OCI-M2 (cell line): ENCODE results near the gene REG3A.

ENCODE experiments used
- DNase-seq: peaks from one replicate; lab custom pipeline; 2025; ENCODE audit not compliant: unreplicated experiment; lab: John Stamatoyannopoulos, UW

REG3A gene

DNA sequence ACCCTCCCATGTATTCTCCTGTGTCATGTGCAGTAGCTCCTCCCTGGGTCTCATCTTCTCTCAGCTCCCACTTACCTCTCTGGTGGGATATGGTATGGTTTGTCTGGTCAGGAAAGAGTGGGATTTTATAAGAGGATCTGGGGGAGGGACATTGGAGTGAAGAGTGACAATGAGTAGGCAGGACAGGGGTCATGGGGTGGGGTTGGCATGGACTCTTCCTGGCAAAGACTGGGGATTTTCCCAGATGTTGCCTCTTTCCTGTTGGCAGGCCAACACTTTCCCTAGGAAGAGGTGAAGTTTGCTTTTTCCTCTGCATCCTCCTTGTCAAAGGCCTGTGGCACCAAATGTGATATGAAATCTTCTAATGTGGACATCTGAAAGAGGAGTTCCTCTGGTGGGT is at the start of gene REG3A:
Gene REG3A (minus strand): TSS at position 101 of the 400 bp plus-strand sequence. CDS start 348 bp downstream, outside the sequence.
- DNase-seq = no peak

GRCh38 chr2:79200762-79201161 is 41.2 kb upstream of the REG3A start:
- no peak for DNase-seq

GRCh38 chr2:79191816-79192215 is 32.3 kb upstream of the REG3A start:
- DNase-seq = no peak

DNA sequence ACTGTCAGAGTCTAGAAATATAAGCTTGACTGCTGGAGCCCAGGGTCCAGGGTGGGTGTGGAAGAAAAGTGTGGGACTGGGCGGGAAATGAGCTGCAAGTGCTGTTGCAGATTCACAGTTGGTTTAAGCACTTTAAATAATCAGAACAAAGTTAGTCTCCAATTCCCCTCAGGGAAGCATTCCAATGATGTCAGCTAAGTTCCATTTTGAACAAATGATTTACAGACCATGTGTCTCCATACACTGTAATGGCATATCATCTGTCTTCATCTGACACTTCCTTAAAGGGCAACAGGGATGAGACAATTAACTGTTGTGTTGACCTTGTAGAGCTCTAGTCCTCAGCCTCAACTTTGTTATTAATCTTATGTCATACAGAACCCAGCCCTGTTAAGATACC is 31.5 kb upstream of the REG3A start:
- DNase-seq = no peak

DNA sequence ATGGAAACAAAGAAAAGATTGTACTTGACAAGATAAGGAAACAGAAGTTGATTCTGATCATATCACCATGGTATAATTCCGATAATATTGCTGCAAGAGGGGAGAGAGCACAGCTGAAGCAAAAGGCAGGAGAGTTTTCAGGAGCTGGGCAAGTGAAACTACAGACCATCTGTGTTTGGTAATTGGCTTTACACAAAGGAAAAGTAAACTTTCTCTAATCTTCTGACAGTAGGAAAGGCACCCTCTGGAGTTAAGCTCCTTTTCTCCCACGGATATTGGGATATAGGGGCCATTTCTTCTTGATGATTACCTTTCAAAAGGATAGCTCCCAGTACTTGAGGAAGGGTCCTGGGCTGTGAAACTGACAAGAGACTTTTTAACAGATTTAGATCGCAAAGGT is 29.9 kb upstream of the REG3A start:
- no peak for DNase-seq

DNA sequence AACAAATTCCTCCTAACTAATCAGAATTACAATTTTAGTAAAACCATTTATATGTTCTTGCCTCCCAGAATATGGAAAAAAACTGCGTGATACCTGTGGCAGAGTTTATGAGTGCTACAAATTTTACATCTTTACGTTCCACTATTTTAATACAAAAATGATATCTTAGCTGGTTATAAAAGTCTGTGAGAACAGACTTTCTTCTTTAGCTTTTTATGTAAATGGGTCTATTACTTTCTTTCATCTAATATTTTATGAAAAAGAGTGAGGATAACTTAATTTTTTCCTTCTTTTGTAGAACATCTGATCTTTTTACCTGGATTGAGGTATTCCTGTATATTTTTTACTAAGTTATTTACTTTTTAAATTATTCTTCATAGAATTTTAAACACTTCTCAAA is 22.1 kb upstream of the REG3A start:
- no peak for DNase-seq

DNA sequence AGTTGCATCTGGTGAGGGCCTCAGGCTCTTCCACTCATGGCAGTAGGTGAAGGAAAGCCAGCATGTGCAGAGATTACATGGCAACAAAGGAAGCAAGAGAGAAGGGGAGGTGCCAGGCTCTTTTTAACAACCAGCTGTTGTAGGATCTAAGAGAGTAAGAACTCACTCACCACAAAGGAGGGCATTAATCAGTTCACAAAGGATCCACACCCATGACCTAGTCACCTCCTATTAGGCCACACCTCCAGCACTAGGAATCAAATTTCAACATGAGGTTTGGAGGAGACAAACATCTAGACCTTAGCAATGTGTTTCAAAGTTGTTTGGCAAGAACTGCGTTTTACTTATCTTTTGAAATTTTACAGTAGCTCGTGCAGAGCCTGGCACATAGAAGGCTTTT is 20.5 kb upstream of the REG3A start:
- DNase-seq = no peak

GRCh38 chr2:79179036-79179435 is 19.5 kb upstream of the REG3A start:
- no peak for DNase-seq

- DNase-seq = no peak
These were observed 18.6 kb upstream of the REG3A start for GRCh38 chr2:79178076-79178674.

DNA sequence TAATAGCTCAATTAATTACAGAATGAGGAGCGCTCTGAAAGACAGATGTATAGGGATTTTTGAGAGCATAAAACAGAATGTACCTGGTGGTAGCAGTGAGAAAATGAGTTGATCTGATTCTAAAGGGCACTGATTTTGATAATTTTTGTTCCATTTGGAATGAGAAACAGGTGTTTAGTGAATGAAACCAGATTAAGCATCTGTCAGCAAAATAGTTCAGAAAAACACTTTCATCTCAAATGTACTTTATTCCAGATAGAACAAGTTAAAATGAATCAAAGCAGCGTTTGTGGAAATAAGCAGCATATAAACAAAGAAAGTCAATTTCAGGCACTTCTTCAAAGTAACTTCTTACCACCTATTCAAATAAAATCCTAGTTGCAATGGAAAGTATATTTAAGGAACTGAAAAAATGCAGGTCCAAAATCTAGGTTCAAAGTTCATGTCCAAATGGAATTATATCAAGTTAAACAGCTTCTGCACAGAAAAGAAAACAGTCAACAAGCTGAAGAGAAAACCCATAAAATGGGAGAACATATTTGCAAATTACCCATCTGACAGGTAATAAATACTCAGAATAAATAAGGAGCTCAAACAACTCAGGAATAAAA is 11.9 kb upstream of the REG3A start:
- DNase-seq = no peak

GRCh38 chr2:79162801-79163200 is 3.2 kb upstream of the REG3A start:
- DNase-seq = no peak

DNA sequence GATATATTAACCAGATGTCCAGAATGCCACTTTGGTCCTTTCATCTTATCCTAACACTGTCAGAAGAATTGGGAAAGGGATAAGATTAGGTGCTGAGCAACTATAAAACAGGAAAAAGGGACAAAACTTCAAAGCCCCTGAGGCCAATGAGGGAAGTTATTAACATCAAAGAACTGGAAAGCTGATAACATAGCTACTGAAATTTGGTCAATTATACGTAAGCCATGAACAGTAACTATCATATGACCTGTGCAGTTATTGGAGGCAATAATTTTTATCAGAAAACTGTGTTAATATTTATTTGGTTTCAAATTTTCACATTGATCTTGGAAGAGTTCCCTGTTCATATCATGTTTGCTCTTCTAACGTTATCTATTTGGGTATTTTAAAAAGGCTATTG is 2.6 kb upstream of the REG3A start:
- no peak for DNase-seq

- DNase-seq = no peak
These were observed 523 bp downstream of the REG3A start for GRCh38 chr2:79159030-79159429.

DNA sequence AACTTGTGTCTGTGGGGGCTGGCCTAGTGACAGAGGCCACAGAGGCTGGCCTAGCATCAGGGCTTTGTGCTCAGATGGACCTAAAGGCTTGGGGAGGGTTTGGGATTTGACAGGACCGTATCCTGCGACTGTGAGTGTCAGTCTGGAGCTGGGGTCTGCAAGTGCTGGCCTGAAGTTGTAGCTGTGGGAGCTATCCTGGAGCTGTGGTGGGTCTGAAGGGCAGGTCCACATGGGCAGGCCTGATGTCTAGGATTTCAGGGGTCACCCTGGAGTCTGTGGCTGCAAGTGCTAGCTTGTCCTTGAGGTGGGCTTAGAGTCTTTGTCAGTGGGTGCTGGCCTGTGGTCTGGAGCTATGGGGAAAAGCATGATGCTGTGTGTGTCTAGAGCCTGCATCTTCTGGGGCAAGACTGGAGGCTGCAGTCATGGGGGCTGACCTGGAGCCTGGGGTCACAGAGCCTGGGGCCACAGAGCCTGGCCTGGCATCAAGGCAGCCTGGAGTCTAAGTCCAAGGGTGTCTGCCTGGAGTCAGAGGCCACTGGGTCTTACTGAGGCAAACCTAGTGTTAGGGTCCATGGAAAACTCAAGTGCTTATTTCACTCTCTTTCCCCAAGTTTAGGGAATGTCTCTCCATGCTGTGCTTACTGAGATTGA is 3.6 kb downstream of the REG3A start:
- no peak for DNase-seq

GRCh38 chr2:79139423-79139822 is 20.1 kb downstream of the REG3A start:
- no peak for DNase-seq

GRCh38 chr2:79138385-79138784 is 21.2 kb downstream of the REG3A start:
- no peak for DNase-seq

DNA sequence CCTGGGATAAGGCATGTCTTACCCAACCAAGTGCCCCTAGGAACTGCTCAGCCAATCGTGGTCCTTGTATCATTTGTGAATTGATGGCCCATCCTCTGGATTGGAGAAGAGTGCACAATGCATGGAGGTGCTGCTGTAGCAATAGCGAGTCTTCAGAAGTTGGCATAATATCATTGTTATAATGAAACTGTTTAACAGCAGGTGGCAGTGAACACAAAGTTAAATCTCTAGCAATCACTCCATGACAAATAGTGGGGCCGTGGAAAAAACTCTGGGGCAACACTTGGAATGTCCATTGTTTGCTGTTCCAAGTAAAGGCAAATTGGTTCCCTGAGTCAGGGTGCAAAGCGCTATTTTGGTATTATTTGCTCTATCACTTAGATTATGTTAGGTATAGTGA is 27.9 kb downstream of the REG3A start:
- no peak for DNase-seq

DNA sequence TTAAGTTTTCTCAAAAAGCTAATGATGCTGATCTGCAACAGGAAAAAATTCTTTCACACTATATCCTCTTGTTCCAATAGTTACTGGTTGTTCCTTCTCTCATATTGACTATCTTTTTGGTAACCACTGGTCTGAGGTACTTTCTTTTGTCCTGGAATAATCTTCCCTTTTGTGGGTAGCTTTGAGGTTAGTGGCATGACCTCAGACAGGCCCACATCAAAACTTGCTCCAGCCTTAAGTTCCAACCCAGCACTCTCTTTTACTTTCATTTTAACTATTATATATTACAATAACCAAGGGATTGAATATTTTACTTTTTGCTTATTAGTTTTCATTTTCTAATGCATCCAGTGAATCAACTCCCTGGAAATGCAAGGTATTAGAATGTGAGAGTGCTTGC is 29.7 kb downstream of the REG3A start:
- no peak for DNase-seq

- DNase-seq = no peak
These were observed 30.3 kb downstream of the REG3A start for GRCh38 chr2:79129260-79129659.

DNA sequence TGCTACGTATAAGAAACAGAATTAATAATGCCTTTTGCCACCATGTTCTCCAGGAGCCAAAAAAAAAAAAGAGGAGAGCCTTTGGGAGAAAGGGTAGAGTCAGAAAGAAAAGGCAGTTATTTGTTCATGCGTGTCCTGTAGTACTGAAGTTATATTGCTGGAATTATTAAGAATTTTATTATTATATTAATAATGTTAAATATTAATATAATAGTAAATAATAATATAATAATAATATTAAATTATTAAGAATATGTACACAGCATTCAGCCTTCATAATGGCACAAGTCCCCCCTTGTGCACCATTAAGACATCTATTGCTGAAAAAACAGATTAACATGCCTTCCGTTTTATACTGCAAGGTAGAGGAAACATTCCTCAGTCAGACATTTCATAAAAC is 31.1 kb downstream of the REG3A start:
- no peak for DNase-seq

- no peak for DNase-seq
These were observed 33.9 kb downstream of the REG3A start for GRCh38 chr2:79125721-79125985.

- no peak for DNase-seq
These were observed 34.4 kb downstream of the REG3A start for GRCh38 chr2:79124907-79125720.
